ENCODE results near the gene KLHL29. TPM values are rescaled to one million over a fixed set of nuclear protein-coding genes. Genes with fewer than 3 reads are reported as not detected.

The KLHL29 gene
- total and polyA plus RNA-seq, 2 experiments from 2014 or later = 1.5 to 6.5 TPM

GRCh38 chr2:23705771-23706612 lies 321.0 kb downstream of the KLHL29 start:
- no peaks in the 10 kb centered on the region for H3K9me3 Mint-ChIP-seq
- H4K20me1 ChIP-seq (replicated peaks; ENCODE audit: insufficient read depth) = no peaks in the 10 kb centered on the region
- H3K4me1 Mint-ChIP-seq = no peaks in the 10 kb centered on the region
- no peak overlapping the region for H3K4me2 ChIP-seq
- no peak overlapping the region for H3K27ac Mint-ChIP-seq
- H3K27me3 Mint-ChIP-seq (ENCODE audit: insufficient read depth, low read depth, poor library complexity) = peaks cover 7% of the 10 kb centered on the region
- DNase-seq (ENCODE audit: low spot score) (no peak), ATAC-seq (peak; percentile 47)
- no peaks in the 10 kb centered on the region for H3K9me2 ChIP-seq (ENCODE audit: insufficient read depth)
- no peak overlapping the region for H3K27ac ChIP-seq (ENCODE audit: low read depth)
- no peak overlapping the region for H3K4me3 Mint-ChIP-seq
- no peaks in the 10 kb centered on the region for H3K4me1 ChIP-seq (ENCODE audit: insufficient read depth)
- peaks cover 9% of the 10 kb centered on the region; the same call in 2 of the 3 replicates for H3K36me3 Mint-ChIP-seq (ENCODE audit: low read depth)
- H3K36me3 ChIP-seq (ENCODE audit: insufficient read depth) = no peaks in the 10 kb centered on the region
- H3K4me3 ChIP-seq = no peak overlapping the region
- H3K27me3 ChIP-seq (ENCODE audit: insufficient read depth) = no peaks in the 10 kb centered on the region
- TF ChIP-seq EZH2phosphoT487 (IDR thresholded peaks at IDR 0.05; ENCODE audit: unreplicated experiment) (no peak), CTCF (conservative IDR thresholded peaks at IDR 0.05; ENCODE audit: low read depth in 2 of 2) (peak; percentile 33 to 67; a peak in 3 of 4 replicates)
- no peaks in the 10 kb centered on the region for H3K79me2 ChIP-seq (replicated peaks; ENCODE audit: insufficient read depth)
- H3F3A ChIP-seq (replicated peaks; ENCODE audit: low read depth) = no peaks in the 10 kb centered on the region
- no peak overlapping the region for H2AFZ ChIP-seq

GRCh38 chr2:23706613-23707078 lies 321.7 kb downstream of the KLHL29 start:
- no peak for DNase-seq (ENCODE audit: low spot score)
- no peak for ATAC-seq
- no peak overlapping the region for H2AFZ ChIP-seq
- H3K9me2 ChIP-seq (ENCODE audit: insufficient read depth) = no peaks in the 10 kb centered on the region
- no peak overlapping the region for H3K27ac ChIP-seq (ENCODE audit: low read depth)
- no peak overlapping the region for H3K4me2 ChIP-seq
- peaks cover 5% of the 10 kb centered on the region; the same call in 1 of the 3 replicates for H3K36me3 Mint-ChIP-seq (ENCODE audit: low read depth)
- H3K9me3 Mint-ChIP-seq = no peaks in the 10 kb centered on the region
- no peaks in the 10 kb centered on the region for H3K36me3 ChIP-seq (ENCODE audit: insufficient read depth)
- no peaks in the 10 kb centered on the region for H3K4me1 Mint-ChIP-seq
- no peaks in the 10 kb centered on the region for H3K4me1 ChIP-seq (ENCODE audit: insufficient read depth)
- H3K27me3 ChIP-seq (ENCODE audit: insufficient read depth) = no peaks in the 10 kb centered on the region
- no peak overlapping the region for H3K4me3 ChIP-seq
- peaks cover 7% of the 10 kb centered on the region for H3K27me3 Mint-ChIP-seq (ENCODE audit: insufficient read depth, low read depth, poor library complexity)
- H3K27ac Mint-ChIP-seq = no peak overlapping the region
- no peaks in the 10 kb centered on the region for H3K79me2 ChIP-seq (replicated peaks; ENCODE audit: insufficient read depth)
- H3K4me3 Mint-ChIP-seq = no peak overlapping the region
- H4K20me1 ChIP-seq (replicated peaks; ENCODE audit: insufficient read depth) = no peaks in the 10 kb centered on the region
- H3F3A ChIP-seq (replicated peaks; ENCODE audit: low read depth) = no peaks in the 10 kb centered on the region
- TF ChIP-seq EZH2 (IDR thresholded peaks at IDR 0.05; ENCODE audit: low read depth, unreplicated experiment) (no peak), EZH2phosphoT487 (IDR thresholded peaks at IDR 0.05; ENCODE audit: unreplicated experiment) (no peak), ZNF331 (CRISPR knock-in tag; IDR thresholded peaks at IDR 0.05; ENCODE audit: low read depth) (no peak), ETS1 (IDR thresholded peaks at IDR 0.05) (no peak), POLR2AphosphoS5 (IDR thresholded peaks at IDR 0.05; ENCODE audit: low read depth) (no peak), JUNB (IDR thresholded peaks at IDR 0.05; ENCODE audit: unreplicated experiment) (no peak), CTCF (conservative IDR thresholded peaks at IDR 0.05; ENCODE audit: low read depth in 2 of 2) (no peak), NANOG (IDR thresholded peaks at IDR 0.05; ENCODE audit: borderline replicate concordance) (no peak), ZNF114 (CRISPR knock-in tag; IDR thresholded peaks at IDR 0.05) (no peak), REST (IDR thresholded peaks at IDR 0.05; ENCODE audit: unreplicated experiment) (no peak)
